ENCODE data around the gene MIEN1.
"Not testable (repeated sequence)": the region's sequence is repeated elsewhere in the genome, so short reads cannot be mapped to it uniquely, and the experiment has no call there.

GRCh38 chr17:39764171-39764570 is 33.8 kb upstream of the MIEN1 start:
- TF ChIP-seq CTCF, EZH2phosphoT487, EZH2 (IDR thresholded peaks at IDR 0.05): not testable (repeated sequence)

Measured in neural progenitor cell (in vitro differentiated cells).